Measurements from ENCODE around the gene CMTM2. TPM values are rescaled to one million over a fixed set of nuclear protein-coding genes. Genes with fewer than 3 reads are reported as not detected.
A peak's percentile ranks its signal among the peaks of the same experiment; 100 is the strongest.

CMTM2 gene
- total and polyA plus RNA-seq, 9 of the 15 experiments (the other 6 are each of a cell fraction or from before 2014, with no cell fraction given), result not detected

DNA sequence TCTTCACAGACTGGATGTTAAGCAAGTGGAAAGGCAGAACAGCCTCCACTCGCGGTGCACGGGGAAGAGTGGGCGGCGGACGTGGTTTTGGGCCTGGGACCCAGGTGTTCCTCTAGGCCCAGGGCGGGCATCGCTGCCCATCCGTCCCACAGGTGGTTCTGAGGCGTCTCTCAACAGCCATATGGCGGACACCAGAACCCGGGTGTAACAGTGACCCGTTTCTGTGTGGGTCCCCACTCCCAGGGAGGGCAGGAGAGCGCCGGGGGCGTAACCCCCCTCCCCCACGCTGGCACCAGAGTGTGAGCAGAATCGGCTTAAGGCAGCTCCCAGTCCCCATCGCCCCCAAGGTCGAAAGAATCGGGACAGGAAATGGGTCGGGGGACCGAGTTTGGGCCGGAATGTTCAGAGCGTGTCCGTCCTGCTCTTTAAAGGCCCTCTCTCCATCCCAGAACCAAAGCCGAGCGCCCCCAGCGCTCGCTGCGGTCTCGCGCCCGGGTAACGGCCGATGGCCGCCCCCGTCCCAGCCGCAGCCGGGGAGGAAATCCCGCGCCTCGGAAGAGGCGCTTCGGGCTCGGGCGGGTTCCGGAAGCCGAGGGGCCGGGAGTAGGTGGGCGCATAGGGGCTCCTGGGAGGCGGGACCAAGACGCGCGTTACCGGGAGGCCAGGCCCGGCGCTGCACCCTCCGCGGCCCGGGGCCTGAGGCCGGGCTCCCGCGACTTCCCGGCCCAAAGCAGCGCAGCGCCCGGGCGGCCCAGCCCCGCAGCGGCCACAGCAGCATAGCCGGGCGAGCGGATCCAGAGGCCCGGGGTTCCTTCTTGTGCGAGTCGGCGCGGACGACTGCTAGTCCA, 29.8 kb upstream of the CMTM2 start, which contains the start of gene TK2 (continued):
- TF ChIP-seq, protein P1, sequence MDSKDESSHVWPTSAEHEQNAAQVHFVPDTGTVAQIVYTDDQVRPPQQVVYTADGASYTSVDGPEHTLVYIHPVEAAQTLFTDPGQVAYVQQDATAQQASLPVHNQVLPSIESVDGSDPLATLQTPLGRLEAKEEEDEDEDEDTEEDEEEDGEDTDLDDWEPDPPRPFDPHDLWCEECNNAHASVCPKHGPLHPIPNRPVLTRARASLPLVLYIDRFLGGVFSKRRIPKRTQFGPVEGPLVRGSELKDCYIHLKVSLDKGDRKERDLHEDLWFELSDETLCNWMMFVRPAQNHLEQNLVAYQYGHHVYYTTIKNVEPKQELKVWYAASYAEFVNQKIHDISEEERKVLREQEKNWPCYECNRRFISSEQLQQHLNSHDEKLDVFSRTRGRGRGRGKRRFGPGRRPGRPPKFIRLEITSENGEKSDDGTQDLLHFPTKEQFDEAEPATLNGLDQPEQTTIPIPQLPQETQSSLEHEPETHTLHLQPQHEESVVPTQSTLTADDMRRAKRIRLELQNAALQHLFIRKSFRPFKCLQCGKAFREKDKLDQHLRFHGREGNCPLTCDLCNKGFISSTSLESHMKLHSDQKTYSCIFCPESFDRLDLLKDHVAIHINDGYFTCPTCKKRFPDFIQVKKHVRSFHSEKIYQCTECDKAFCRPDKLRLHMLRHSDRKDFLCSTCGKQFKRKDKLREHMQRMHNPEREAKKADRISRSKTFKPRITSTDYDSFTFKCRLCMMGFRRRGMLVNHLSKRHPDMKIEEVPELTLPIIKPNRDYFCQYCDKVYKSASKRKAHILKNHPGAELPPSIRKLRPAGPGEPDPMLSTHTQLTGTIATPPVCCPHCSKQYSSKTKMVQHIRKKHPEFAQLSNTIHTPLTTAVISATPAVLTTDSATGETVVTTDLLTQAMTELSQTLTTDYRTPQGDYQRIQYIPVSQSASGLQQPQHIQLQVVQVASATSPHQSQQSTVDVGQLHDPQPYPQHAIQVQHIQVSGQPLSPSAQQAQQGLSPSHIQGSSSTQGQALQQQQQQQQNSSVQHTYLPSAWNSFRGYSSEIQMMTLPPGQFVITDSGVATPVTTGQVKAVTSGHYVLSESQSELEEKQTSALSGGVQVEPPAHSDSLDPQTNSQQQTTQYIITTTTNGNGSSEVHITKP (IDR thresholded peaks at IDR 0.05; ENCODE audit: partially characterized antibody), result no peak
- no peak for TF ChIP-seq DACH1 (IDR thresholded peaks at IDR 0.05; ENCODE audit: partially characterized antibody)
- TF ChIP-seq DPF2 (IDR thresholded peaks at IDR 0.05), result no peak
- TF ChIP-seq ZFPM2 (CRISPR knock-in tag; IDR thresholded peaks at IDR 0.05), result no peak
- no peak for TF ChIP-seq ZNF263 (CRISPR knock-in tag; IDR thresholded peaks at IDR 0.05; ENCODE audit: borderline replicate concordance)
- no peak for TF ChIP-seq ZNF57 (CRISPR knock-in tag; IDR thresholded peaks at IDR 0.05)
- no peak for TF ChIP-seq HSF4 (CRISPR knock-in tag; IDR thresholded peaks at IDR 0.05; ENCODE audit: borderline replicate concordance)
- TF ChIP-seq, protein P2, sequence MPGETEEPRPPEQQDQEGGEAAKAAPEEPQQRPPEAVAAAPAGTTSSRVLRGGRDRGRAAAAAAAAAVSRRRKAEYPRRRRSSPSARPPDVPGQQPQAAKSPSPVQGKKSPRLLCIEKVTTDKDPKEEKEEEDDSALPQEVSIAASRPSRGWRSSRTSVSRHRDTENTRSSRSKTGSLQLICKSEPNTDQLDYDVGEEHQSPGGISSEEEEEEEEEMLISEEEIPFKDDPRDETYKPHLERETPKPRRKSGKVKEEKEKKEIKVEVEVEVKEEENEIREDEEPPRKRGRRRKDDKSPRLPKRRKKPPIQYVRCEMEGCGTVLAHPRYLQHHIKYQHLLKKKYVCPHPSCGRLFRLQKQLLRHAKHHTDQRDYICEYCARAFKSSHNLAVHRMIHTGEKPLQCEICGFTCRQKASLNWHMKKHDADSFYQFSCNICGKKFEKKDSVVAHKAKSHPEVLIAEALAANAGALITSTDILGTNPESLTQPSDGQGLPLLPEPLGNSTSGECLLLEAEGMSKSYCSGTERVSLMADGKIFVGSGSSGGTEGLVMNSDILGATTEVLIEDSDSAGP (CRISPR knock-in tag; IDR thresholded peaks at IDR 0.05), result no peak
- TF ChIP-seq MECOM (CRISPR knock-in tag; IDR thresholded peaks at IDR 0.05), result no peak
- no peak for TF ChIP-seq DNMT1 (IDR thresholded peaks at IDR 0.05)
- peak; percentile 81 for TF ChIP-seq KDM5B (IDR thresholded peaks at IDR 0.05; ENCODE audit: insufficient replicate concordance, low read depth, low read length)
- no peak for TF ChIP-seq MEF2A (IDR thresholded peaks at IDR 0.05; ENCODE audit: control insufficient read depth, low read depth, low read length)
- TF ChIP-seq, protein P3, sequence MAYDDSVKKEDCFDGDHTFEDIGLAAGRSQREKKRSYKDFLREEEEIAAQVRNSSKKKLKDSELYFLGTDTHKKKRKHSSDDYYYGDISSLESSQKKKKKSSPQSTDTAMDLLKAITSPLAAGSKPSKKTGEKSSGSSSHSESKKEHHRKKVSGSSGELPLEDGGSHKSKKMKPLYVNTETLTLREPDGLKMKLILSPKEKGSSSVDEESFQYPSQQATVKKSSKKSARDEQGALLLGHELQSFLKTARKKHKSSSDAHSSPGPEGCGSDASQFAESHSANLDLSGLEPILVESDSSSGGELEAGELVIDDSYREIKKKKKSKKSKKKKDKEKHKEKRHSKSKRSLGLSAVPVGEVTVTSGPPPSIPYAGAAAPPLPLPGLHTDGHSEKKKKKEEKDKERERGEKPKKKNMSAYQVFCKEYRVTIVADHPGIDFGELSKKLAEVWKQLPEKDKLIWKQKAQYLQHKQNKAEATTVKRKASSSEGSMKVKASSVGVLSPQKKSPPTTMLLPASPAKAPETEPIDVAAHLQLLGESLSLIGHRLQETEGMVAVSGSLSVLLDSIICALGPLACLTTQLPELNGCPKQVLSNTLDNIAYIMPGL (CRISPR knock-in tag; IDR thresholded peaks at IDR 0.05), result no peak
- TF ChIP-seq RBM22 (IDR thresholded peaks at IDR 0.05; ENCODE audit: low read depth, low read length, poor library complexity, severe bottlenecking), result peak; percentile 71
- TF ChIP-seq ZBTB7A (IDR thresholded peaks at IDR 0.05; ENCODE audit: borderline replicate concordance, control insufficient read depth, low read depth, low read length), result peak; percentile 95
- TF ChIP-seq POLR3G (IDR thresholded peaks at IDR 0.05; ENCODE audit: extremely low read depth, insufficient read length, insufficient replicate concordance), result no peak
- TF ChIP-seq, protein P4, sequence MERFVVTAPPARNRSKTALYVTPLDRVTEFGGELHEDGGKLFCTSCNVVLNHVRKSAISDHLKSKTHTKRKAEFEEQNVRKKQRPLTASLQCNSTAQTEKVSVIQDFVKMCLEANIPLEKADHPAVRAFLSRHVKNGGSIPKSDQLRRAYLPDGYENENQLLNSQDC (CRISPR knock-in tag; IDR thresholded peaks at IDR 0.05), result no peak
- TF ChIP-seq ZFP1 (CRISPR knock-in tag; IDR thresholded peaks at IDR 0.05), result no peak
- peak; percentile 53; the same call in 1 of the 2 replicates for TF ChIP-seq GABPB1 (CRISPR knock-in tag; IDR thresholded peaks at IDR 0.05)
- TF ChIP-seq RBM15 (IDR thresholded peaks at IDR 0.05; ENCODE audit: insufficient read depth, low read length), result no peak
- TF ChIP-seq ZNF589 (CRISPR knock-in tag; IDR thresholded peaks at IDR 0.05; ENCODE audit: low read depth), result no peak

Data from K562 (cell line).